ENCODE results near the gene FCRL3.

The FCRL3 gene

DNA sequence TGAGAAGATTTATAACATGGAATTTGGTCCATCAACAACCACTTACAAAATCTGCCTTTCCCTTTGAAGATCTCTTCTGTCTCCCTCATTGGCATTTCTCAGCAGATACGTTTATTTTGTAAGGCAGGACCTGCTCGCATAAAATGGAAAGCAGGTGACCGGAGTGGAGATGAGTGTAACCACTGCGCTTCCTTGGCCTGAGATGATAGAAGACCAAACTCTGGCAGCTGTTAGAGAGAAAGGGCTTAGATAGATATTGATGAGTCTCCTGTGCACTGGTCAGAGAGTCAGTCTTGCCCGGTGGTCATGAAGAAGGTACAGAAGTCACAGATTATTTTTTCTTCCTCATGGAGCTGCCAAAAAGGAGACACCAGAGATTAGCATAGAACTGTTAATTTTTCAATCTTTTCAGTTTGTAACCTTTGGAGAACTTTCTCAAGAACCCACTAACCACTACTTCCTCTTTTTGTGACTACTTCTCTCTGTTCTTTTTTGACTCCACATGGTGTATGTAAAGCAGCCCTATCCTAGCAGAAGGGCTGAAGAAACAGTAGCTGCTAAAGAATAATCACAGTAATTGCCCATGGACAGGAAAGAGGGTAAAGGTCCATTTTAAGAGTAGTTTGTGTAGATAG is 47.6 kb downstream of the FCRL3 start:
- Histone ChIP-seq H3K27me3 (no peaks in the 10 kb centered on the region), H3K4me1 (no peaks in the 10 kb centered on the region), H3K4me3 (no peak overlapping the region), H3K36me3 (no peaks in the 10 kb centered on the region), H3K27ac (no peak overlapping the region), H3K9me3 (no peaks in the 10 kb centered on the region)
- DNase-seq, result no peak
- intact Hi-C loops (cut with DNase I; ENCODE audit: low total_unique reads), result no loop called here
- TF ChIP-seq, protein P1, sequence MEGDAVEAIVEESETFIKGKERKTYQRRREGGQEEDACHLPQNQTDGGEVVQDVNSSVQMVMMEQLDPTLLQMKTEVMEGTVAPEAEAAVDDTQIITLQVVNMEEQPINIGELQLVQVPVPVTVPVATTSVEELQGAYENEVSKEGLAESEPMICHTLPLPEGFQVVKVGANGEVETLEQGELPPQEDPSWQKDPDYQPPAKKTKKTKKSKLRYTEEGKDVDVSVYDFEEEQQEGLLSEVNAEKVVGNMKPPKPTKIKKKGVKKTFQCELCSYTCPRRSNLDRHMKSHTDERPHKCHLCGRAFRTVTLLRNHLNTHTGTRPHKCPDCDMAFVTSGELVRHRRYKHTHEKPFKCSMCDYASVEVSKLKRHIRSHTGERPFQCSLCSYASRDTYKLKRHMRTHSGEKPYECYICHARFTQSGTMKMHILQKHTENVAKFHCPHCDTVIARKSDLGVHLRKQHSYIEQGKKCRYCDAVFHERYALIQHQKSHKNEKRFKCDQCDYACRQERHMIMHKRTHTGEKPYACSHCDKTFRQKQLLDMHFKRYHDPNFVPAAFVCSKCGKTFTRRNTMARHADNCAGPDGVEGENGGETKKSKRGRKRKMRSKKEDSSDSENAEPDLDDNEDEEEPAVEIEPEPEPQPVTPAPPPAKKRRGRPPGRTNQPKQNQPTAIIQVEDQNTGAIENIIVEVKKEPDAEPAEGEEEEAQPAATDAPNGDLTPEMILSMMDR (IDR thresholded peaks at IDR 0.05), result no peak

DNA sequence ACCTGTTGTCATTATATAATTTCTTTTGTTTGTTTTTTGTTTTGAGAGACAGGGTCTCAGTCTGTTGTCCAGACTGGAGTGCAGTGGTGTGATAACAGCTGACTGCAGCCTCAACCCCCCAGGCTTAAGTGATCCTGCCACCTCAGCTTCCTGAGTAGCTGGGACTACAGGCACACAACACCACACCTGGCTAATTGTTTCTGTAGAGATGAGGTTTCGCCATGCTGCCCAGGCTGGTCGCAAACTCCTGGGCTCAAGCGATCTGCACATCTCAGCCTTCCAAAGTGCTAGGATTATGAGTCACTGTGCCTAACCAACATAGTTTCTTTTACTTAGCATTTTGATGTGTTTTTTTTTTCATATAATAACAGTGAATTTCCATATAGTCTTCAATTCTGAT is 52.3 kb downstream of the FCRL3 start:
- no peak overlapping the region for H3K4me3 ChIP-seq
- H3K27ac ChIP-seq, result no peak overlapping the region
- TF ChIP-seq, protein P1 (IDR thresholded peaks at IDR 0.05), result no peak
- no peak for DNase-seq
- no peaks in the 10 kb centered on the region for H3K27me3 ChIP-seq
- H3K4me1 ChIP-seq, result no peaks in the 10 kb centered on the region
- no peaks in the 10 kb centered on the region for H3K9me3 ChIP-seq
- H3K36me3 ChIP-seq, result no peaks in the 10 kb centered on the region
- intact Hi-C loops (cut with DNase I; ENCODE audit: low total_unique reads), result no loop called here

DNA sequence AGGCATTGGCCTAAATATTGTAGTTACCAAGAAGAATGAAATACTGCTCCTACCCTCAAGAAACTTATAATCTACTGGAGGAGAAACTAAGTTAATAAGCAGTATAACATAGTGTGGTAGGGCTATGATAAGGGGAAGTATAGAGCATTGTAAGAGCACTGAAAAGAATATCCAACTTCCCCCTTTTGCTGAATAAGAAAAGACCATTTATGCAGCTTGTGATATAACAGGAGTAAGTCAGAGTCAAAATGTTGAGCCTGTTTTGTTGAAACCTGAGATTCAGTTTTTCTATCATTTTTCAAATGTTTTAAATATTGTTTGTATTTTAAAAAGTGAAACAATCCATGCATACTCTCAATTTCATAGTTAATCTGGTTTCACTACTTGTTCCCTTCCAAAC is 54.4 kb downstream of the FCRL3 start:
- no peak for DNase-seq
- Histone ChIP-seq H3K27me3 (no peaks in the 10 kb centered on the region), H3K4me1 (no peaks in the 10 kb centered on the region), H3K36me3 (no peaks in the 10 kb centered on the region), H3K4me3 (no peak overlapping the region), H3K27ac (no peak overlapping the region), H3K9me3 (no peaks in the 10 kb centered on the region)
- intact Hi-C loops (cut with DNase I; ENCODE audit: low total_unique reads), result no loop called here
- TF ChIP-seq, protein P1 (IDR thresholded peaks at IDR 0.05), result no peak

DNA sequence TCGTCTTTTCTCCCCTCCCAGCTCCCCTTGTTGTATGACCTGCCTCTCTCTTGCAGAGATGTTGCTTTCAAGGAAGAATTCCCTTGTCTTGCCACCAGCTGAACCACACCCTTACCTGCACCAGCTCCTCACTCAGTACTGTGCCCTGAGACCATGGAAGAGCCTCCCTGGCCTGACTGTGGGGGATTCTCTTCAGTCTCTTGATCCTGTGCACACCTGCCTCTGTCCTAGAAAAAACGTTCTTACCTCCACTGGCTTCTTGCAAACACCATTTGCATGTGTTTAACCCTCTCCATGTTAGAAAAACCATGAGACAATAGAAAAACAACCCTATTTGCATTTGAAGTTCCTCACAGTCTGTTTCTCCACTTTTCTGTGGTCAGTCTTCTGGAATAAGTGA is 59.4 kb downstream of the FCRL3 start:
- no peaks in the 10 kb centered on the region for H3K27me3 ChIP-seq

DNA sequence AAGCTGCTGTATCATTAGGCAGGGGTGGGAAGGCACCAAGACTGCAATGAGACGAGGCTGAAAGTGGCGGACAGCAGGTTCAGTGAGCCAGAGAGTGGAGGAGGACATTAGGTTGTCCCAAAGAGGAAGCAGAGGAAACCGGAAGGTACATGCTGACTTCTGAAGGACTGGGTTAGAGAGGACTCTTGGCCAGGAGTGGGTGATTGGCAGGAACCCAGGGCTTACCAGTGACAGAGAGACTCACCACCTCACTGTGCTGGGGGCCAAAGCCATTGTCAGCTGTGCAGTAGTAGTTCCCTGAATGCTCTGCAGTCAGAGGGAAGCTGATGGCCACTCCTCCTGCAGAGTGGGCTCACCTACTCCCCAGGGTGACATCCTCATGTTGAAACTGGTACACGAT is 60.8 kb downstream of the FCRL3 start:
- Histone ChIP-seq H3K9me3 (no peaks in the 10 kb centered on the region), H3K27ac (no peak overlapping the region), H3K36me3 (no peaks in the 10 kb centered on the region), H3K4me1 (no peaks in the 10 kb centered on the region), H3K27me3 (no peaks in the 10 kb centered on the region), H3K4me3 (no peak overlapping the region)
- intact Hi-C loops (cut with DNase I; ENCODE audit: low total_unique reads), result no loop called here
- TF ChIP-seq, protein P1 (IDR thresholded peaks at IDR 0.05), result no peak
- DNase-seq, result no peak

More for the DNA sequence above, 59.4 kb downstream of the FCRL3 start:
- no peak for DNase-seq
- H3K4me3 ChIP-seq, result no peak overlapping the region
- intact Hi-C loops (cut with DNase I; ENCODE audit: low total_unique reads), result no loop called here
- H3K9me3 ChIP-seq, result no peaks in the 10 kb centered on the region
- H3K36me3 ChIP-seq, result no peaks in the 10 kb centered on the region
- no peak overlapping the region for H3K27ac ChIP-seq
- TF ChIP-seq, protein P1 (IDR thresholded peaks at IDR 0.05), result no peak
- H3K4me1 ChIP-seq, result no peaks in the 10 kb centered on the region

DNA sequence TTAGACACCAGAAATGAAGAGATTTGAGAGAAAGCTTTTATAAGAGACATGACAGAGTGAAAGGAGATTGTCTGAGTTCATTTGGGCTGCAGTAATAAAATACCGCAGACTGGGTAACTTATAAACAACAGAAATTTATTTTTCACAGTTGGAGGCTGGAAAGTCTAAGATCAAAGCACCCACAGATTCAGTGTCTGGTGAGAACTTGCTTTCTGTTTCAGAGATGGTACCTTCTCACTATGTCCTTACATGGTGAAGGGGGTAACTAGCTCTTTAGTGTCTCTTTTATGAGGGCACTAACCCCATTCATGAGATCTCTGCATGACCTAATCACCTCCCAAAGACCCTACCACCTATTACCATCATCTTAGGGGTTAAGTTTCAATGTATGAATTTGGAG is 71.8 kb downstream of the FCRL3 start:
- no peaks in the 10 kb centered on the region for H3K27me3 ChIP-seq
- TF ChIP-seq, protein P1 (IDR thresholded peaks at IDR 0.05), result no peak
- intact Hi-C loops (cut with DNase I; ENCODE audit: low total_unique reads), result no loop called here

More for the DNA sequence above, 71.8 kb downstream of the FCRL3 start:
- Histone ChIP-seq H3K4me1 (no peaks in the 10 kb centered on the region), H3K9me3 (no peaks in the 10 kb centered on the region), H3K36me3 (no peaks in the 10 kb centered on the region), H3K27ac (no peak overlapping the region), H3K4me3 (no peak overlapping the region)
- no peak for DNase-seq

All from tibial artery (tissue), 4 donors.